ENCODE measurements around the gene JMJD8. TPM values are rescaled to one million over a fixed set of nuclear protein-coding genes. Genes with fewer than 3 reads are reported as not detected.

JMJD8 gene
- total RNA-seq, 1 donor from 2014 or later, result 64.5 TPM

DNA sequence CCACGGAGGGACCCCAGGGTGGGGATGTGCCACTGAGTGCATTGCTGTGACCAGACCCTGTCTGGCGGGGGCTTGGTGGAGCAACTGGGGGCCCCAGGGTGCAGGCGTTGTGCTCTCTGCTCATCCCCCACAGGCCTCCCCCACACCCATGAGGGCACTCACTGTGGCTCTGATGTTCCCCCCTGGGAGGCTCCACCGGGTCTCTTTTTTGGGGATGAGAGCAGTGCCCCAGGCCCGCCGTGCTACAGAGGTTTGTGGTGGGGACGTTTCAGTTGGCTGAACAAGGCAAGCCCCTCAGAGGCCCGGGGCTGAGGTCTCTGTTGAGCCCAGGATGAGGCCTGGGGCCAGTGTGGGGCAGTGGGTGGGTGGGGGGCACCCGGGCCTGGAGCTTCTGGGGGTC, 39.6 kb upstream of the JMJD8 start:
- Mint-ChIP-seq H3K27me3 (ENCODE audit: low read depth) (peaks cover 12% of the 10 kb centered on the region), H3K27ac (ENCODE audit: unreplicated experiment) (no peak overlapping the region), H3K4me1 (peaks cover 19% of the 10 kb centered on the region), H3K36me3 (ENCODE audit: low read depth) (no peaks in the 10 kb centered on the region), H3K9me3 (no peaks in the 10 kb centered on the region), H3K4me3 (peak overlapping the region; percentile 57)
- no peak for TF ChIP-seq CTCF (conservative IDR thresholded peaks at IDR 0.05)
- no peak for DNase-seq (ENCODE audit: low read depth, low spot score)

GRCh38 chr16:722835-723633, 38.9 kb upstream of the JMJD8 start:
- peaks cover 12% of the 10 kb centered on the region for H3K27me3 Mint-ChIP-seq (ENCODE audit: low read depth)
- DNase-seq (ENCODE audit: low read depth, low spot score), result no peak
- no peak for TF ChIP-seq CTCF (conservative IDR thresholded peaks at IDR 0.05)
- H3K9me3 Mint-ChIP-seq, result no peaks in the 10 kb centered on the region
- peak overlapping the region; percentile 72 for H3K4me3 Mint-ChIP-seq
- H3K27ac Mint-ChIP-seq (ENCODE audit: unreplicated experiment), result no peak overlapping the region
- no peaks in the 10 kb centered on the region for H3K36me3 Mint-ChIP-seq (ENCODE audit: low read depth)
- peaks cover 21% of the 10 kb centered on the region for H3K4me1 Mint-ChIP-seq

DNA sequence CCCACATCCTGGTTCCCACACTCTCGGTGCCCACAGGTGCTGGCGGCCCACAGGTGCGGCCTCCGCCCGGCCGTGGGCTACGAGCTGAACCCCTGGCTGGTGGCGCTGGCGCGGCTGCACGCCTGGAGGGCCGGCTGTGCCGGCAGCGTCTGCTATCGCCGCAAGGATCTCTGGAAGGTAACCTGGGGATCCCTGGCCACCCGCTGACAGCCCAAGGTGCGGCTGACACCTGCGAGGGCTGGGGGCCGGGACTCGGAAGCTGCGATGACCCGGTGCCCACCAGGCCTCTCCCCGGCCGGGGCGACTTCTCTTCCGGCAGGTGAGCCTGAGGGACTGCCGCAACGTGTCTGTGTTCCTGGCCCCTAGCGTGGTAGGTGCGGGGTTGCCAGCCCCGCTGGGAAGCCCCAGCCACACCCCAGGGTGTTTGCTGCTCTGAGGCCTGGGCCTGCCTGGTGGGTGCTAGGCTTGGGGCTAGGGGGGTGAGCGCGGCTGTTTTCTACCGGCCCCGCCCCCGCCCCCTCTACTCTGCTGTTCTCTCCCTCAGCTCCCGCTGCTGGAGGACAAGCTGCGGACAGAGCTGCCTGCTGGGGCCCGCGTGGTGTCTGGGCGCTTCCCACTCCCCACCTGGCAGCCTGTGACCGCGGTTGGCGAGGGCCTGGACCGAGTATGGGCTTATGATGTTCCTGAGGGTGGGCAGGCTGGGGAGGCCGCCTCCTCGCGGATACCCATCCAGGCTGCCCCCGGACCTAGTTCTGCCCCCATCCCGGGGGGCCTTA, 37.8 kb upstream of the JMJD8 start:
- H3K9me3 Mint-ChIP-seq, result no peaks in the 10 kb centered on the region
- peak overlapping the region; percentile 72 for H3K4me3 Mint-ChIP-seq
- TF ChIP-seq CTCF (conservative IDR thresholded peaks at IDR 0.05), result no peak
- peaks cover 21% of the 10 kb centered on the region for H3K4me1 Mint-ChIP-seq
- H3K27me3 Mint-ChIP-seq (ENCODE audit: low read depth), result peaks cover 12% of the 10 kb centered on the region
- DNase-seq (ENCODE audit: low read depth, low spot score), result no peak
- H3K36me3 Mint-ChIP-seq (ENCODE audit: low read depth), result no peaks in the 10 kb centered on the region
- H3K27ac Mint-ChIP-seq (ENCODE audit: unreplicated experiment), result no peak overlapping the region

DNA sequence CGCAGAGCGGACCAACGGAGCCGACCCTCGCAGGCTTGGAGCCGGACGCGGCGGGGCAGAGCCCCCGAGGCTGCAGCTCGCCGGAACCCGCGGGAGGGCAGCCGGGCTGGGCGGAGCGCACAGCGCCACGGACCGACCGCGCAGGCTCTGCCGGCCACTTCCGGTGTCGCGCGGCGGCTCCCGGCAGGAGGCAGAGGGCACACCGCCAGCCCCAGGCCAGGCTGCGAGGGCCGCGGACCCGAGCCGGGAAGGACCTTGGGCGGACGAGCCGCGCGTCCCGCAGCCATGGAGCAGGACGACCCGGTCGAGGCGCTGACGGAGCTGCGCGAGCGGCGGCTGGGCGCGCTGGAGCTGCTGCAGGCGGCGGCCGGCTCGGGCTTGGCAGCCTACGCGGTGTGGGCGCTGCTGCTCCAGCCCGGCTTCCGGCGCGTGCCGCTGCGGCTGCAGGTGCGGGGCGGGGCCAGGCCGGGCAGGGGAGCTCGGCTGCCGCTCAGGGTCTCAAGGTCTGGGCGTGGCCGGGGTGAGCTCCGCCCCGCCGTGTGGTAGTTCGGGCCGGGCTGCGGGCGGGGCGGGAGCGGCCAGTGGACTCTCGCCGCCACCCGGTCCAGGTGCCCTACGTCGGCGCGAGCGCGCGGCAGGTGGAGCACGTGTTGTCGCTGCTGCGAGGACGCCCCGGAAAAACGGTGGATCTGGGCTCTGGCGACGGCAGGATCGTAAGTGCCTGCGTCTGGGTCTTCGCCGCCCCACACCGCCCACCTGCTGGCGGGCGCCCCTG, 37.0 kb upstream of the JMJD8 start, which contains the start of gene ANTKMT:
ANTKMT (plus strand) TSS at position 157 of the 775 bp plus-strand sequence; CDS start at position 286, 129 bp downstream.
- Mint-ChIP-seq H3K4me1 (peaks cover 24% of the 10 kb centered on the region), H3K27ac (ENCODE audit: unreplicated experiment) (peak within 1 kb of the TSS; percentile 92), H3K27me3 (ENCODE audit: low read depth) (peaks cover 11% of the 10 kb centered on the region), H3K36me3 (ENCODE audit: low read depth) (no peaks in the 10 kb centered on the region), H3K9me3 (no peaks in the 10 kb centered on the region), H3K4me3 (peak within 1 kb of the TSS; percentile 94)
- peak; percentile 16 for TF ChIP-seq CTCF (conservative IDR thresholded peaks at IDR 0.05)
- DNase-seq (ENCODE audit: low read depth, low spot score), result peak; percentile 73

DNA sequence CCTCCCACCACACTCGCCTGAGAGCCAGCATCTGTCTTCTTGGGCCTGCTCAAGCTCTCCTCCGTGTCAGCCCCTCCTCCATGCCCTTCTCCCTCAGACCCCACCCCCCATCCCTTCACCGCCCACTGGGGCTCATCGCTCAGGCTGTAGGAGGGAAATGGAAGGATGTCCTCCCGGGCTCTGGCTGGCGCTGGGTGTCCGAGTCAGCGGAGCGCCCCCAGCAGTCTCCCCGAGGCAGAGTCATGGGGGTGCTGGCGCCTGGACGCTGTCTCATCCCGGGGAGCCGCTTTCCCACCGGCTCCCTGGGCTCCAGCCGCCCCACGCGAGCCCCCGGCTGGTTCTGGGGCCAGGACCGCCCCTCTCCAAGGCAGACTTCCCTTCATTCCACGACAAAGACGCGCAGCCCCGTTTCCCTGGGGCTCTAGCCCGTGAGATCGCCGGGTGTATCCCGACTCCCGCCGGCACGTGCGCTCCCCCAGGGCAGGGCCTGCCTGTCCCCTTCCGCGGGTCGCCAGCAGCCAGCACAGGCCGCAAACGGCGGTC, 36.4 kb upstream of the JMJD8 start:
- Mint-ChIP-seq H3K27ac (ENCODE audit: unreplicated experiment) (peak overlapping the region; percentile 92), H3K4me3 (peak overlapping the region; percentile 94), H3K9me3 (no peaks in the 10 kb centered on the region), H3K36me3 (ENCODE audit: low read depth) (no peaks in the 10 kb centered on the region), H3K27me3 (ENCODE audit: low read depth) (peaks cover 14% of the 10 kb centered on the region), H3K4me1 (peaks cover 27% of the 10 kb centered on the region)
- no peak for TF ChIP-seq CTCF (conservative IDR thresholded peaks at IDR 0.05)
- DNase-seq (ENCODE audit: low read depth, low spot score), result peak; percentile 53

Data from neural crest cell (in vitro differentiated cells).